ENCODE results near the gene OR5J2.

DNA sequence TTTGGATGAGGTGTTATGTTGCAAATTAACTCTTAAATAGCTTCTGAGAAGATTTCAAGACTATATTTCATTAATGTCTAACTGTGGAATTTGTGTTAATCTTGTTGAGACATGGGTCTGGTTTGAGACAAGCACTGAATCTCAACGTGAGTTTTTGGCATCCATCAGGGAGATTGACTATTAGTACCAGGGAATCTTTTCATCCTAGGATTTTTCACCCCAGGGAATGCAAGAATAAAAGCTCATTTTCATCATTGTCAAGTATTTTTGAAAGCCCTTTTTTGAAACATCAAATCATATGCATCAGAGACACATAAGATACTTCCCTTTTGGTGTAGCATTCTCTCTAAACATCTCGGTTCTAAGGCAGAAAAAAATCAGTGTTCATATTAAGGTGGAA is 38.1 kb downstream of the OR5J2 start:
- TF ChIP-seq POLR2A (IDR thresholded peaks at IDR 0.05; ENCODE audit: low read depth, low read length) (no peak), POLR2AphosphoS5 (IDR thresholded peaks at IDR 0.05; ENCODE audit: low read depth, low read length) (no peak)

Measured in GM12892 (cell line).